HepG2 (cell line): ENCODE results near the gene SCFD2. TPM values are rescaled to one million over a fixed set of nuclear protein-coding genes. Genes with fewer than 3 reads are reported as not detected.

ENCODE experiments used
- AHDC1 ChIP-seq: sonication (generic); formaldehyde crosslinking; IDR thresholded peaks from 2 replicates; pipeline ENCODE4 v1.5.1; 2020; ENCODE audit warnings: mild to moderate bottlenecking, missing genetic modification reagents, borderline replicate concordance
- NFATC3 ChIP-seq: sonication (generic); formaldehyde crosslinking; IDR thresholded peaks from 2 replicates; pipeline ENCODE4 v1.5.1; 2020; ENCODE audit warnings: mild to moderate bottlenecking, missing genetic modification reagents
- NR3C1 ChIP-seq: sonication (generic); formaldehyde crosslinking; IDR thresholded peaks from 2 replicates; pipeline ENCODE4 v1.4.0; 2020; ENCODE audit warnings: missing genetic modification reagents
- TOPORS ChIP-seq: sonication (generic); formaldehyde crosslinking; IDR thresholded peaks from 2 replicates; pipeline ENCODE4 v1.8.0; 2023; ENCODE audit warnings: mild to moderate bottlenecking, missing genetic modification reagents
- ZBTB1 ChIP-seq: sonication (generic); formaldehyde crosslinking; IDR thresholded peaks from 2 replicates; pipeline ENCODE4 v1.4.0; 2020; ENCODE audit warnings: missing genetic modification reagents, borderline replicate concordance
- ZKSCAN8 ChIP-seq: IDR thresholded peaks from 2 replicates; pipeline ENCODE4 v1.6.1; 2016; ENCODE audit warnings: borderline replicate concordance, missing genetic modification reagents, missing compliant biosample characterization
- ZNF44 ChIP-seq: sonication (generic); formaldehyde crosslinking; IDR thresholded peaks from 2 replicates; pipeline ENCODE4 v1.5.1; 2020; ENCODE audit warnings: mild to moderate bottlenecking, missing genetic modification reagents
- polyA plus RNA-seq, 8 experiments: library from polyadenylated mRNA; depleted of rRNA in 3 of 8; stranded (reverse) in 7 of 8; unstranded in 1 of 8; fragments of >200 nt; fragmentation: Illumina TruSeq in 4 of 8; extraction: Trizol in 4 of 8; gene quantifications; 2 replicates each; pipeline versions ENCODE4 v1.2.1 to v1.2.3, GENCODE V29; 2011 to 2016; ENCODE audit warnings: low read depth in 4 of 8, missing spikeins in 1 of 8, mixed read lengths in 1 of 8; ENCODE audit not compliant: insufficient read depth in 1 of 8
- total RNA-seq, 5 experiments: library from RNA; depleted of rRNA; stranded (reverse); fragments of >200 nt; fragmentation: Illumina TruSeq; extraction: Trizol; gene quantifications; 2 replicates each; pipeline ENCODE4 v1.2.3, GENCODE V29; 2016; ENCODE audit warnings: low read depth in 1 of 5
- TF ChIP-seq, protein P1 (sequence below): sonication (generic); formaldehyde crosslinking; IDR thresholded peaks from 2 replicates; pipeline ENCODE4 v1.5.1; 2020; ENCODE audit warnings: mild to moderate bottlenecking, moderate library complexity, missing genetic modification reagents
- TF ChIP-seq, protein P2 (sequence below): sonication (generic); formaldehyde crosslinking; conservative IDR thresholded peaks from 2 replicates; pipeline ENCODE4 v1.8.0; 2022; ENCODE audit warnings: mild to moderate bottlenecking, moderate library complexity, missing genetic modification reagents

SCFD2 gene
- total and polyA plus RNA-seq, 2 of the 13 experiments (the other 11 are each of a cell fraction or from before 2014, with no cell fraction given) = 4.6 to 15.6 TPM

GRCh38 chr4:52852711-52853110, 513.1 kb downstream of the SCFD2 start (continued):
- TF ChIP-seq AHDC1 (CRISPR knock-in tag) (no peak), ZKSCAN8 (no peak), NR3C1 (CRISPR knock-in tag) (no peak), TOPORS (CRISPR knock-in tag) (no peak), ZNF44 (CRISPR knock-in tag) (no peak), NFATC3 (no peak), ZBTB1 (CRISPR knock-in tag) (no peak)
- TF ChIP-seq, protein P1, sequence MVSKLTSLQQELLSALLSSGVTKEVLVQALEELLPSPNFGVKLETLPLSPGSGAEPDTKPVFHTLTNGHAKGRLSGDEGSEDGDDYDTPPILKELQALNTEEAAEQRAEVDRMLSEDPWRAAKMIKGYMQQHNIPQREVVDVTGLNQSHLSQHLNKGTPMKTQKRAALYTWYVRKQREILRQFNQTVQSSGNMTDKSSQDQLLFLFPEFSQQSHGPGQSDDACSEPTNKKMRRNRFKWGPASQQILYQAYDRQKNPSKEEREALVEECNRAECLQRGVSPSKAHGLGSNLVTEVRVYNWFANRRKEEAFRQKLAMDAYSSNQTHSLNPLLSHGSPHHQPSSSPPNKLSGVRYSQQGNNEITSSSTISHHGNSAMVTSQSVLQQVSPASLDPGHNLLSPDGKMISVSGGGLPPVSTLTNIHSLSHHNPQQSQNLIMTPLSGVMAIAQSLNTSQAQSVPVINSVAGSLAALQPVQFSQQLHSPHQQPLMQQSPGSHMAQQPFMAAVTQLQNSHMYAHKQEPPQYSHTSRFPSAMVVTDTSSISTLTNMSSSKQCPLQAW (CRISPR knock-in tag) = no peak
- TF ChIP-seq, protein P2, sequence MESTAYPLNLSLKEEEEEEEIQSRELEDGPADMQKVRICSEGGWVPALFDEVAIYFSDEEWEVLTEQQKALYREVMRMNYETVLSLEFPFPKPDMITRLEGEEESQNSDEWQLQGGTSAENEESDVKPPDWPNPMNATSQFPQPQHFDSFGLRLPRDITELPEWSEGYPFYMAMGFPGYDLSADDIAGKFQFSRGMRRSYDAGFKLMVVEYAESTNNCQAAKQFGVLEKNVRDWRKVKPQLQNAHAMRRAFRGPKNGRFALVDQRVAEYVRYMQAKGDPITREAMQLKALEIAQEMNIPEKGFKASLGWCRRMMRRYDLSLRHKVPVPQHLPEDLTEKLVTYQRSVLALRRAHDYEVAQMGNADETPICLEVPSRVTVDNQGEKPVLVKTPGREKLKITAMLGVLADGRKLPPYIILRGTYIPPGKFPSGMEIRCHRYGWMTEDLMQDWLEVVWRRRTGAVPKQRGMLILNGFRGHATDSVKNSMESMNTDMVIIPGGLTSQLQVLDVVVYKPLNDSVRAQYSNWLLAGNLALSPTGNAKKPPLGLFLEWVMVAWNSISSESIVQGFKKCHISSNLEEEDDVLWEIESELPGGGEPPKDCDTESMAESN (CRISPR knock-in tag) = no peak
